Activated CD4-positive, alpha-beta T cell treated with anti-CD3 and anti-CD28 coated beads for 48 hours (primary cell): Measurements from ENCODE around the gene C19orf38.
A peak's percentile ranks its signal among the peaks of the same experiment; 100 is the strongest.

Experiments
- DNase-seq: peaks from one replicate; pipeline ENCODE4 v3.0.0-alpha.2; 2020

The C19orf38 gene, protein sequence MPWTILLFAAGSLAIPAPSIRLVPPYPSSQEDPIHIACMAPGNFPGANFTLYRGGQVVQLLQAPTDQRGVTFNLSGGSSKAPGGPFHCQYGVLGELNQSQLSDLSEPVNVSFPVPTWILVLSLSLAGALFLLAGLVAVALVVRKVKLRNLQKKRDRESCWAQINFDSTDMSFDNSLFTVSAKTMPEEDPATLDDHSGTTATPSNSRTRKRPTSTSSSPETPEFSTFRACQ

DNA sequence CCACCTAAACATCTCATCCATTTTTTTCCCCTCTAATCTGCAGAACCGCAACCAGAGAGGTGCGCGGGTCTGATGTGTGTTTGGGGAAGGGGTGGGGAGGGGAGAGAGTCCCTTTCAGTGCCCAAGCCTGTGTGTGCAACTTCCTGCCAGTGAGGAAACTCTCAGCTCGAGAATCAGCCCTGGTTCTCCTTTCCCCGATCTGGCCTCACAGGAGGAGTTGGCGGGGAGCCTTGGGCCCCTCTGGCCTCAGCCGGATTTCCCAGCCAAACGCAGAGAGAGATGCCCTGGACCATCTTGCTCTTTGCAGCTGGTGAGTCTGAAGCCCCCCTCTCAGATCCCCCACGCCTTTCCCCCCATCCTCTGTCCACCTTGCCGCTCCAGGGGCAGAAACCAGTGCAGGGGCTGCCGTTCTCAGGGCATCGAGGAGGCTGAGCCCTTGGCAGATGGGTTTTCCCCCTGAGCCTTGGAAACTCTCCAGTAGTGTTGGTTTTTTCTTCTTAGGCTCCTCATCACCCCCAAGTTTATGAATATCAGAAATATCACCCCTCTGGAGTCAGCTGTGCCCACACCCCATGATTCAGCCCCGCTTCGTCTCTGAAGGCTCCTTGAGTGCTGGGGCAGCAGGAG is at the start of gene C19orf38:
Gene C19orf38 (plus strand): TSS at position 186 of the 627 bp plus-strand sequence. CDS start 94 bp downstream, at position 280.
- peak; percentile 27 for DNase-seq

DNA sequence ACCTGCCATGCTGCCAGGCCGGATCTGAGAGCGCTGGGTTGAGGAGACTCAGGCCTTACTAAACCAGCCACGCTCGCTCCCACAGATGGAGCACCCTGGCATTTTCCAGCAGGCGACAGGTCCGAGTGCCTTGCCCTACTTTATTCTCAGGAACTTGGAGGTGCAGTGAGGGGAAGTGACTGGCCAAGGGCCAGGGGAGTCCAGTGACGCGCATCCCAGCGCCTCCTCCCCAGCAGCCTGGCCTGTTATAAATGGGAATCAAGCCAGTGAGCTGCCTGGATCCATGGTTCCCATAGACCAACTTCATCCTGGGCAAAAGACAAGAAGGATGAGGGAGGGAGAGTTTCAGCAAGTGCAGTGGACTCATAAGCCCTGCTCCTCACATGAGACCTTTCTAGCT is 47.7 kb upstream of the C19orf38 start:
- no peak for DNase-seq

DNA sequence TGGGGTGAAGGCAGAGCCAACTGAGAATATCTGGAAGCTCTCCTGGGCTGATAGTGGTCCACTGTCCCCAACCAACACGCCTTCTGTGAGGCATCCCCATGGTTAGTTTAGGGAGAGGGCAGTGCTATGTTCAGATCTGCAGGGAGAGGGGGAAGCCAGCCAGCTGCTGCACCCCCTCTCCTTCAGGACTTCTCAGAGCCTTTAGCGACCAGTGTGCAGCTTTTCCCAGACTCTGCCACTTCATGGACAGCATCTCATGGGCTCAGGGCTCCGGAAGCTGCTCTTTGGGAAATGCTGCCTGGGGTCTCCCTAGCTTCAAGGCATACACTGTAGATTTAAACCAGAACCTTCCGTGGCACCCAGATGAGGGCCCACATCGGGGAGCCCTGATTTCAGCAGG is 45.7 kb upstream of the C19orf38 start:
- no peak for DNase-seq

DNA sequence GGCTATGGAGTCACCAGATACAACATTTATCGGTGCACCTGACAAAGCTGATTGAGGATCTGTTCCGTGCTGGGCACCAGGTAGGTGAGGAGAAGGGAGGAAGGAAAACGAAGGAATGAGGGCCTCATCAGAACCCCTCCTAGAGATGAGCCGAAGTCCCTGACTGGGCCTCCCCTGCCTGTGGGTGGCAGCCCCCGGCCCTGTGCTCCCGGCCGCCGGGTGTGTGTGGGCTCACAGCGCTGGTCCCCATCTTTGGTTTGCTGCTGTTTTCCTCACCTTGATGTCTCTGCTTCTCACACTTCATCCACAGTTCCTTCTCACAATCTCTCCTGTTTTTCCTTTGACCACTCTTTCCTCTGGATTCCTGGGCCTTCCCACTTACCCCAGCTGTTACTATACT is 45.0 kb upstream of the C19orf38 start:
- DNase-seq = no peak

DNA sequence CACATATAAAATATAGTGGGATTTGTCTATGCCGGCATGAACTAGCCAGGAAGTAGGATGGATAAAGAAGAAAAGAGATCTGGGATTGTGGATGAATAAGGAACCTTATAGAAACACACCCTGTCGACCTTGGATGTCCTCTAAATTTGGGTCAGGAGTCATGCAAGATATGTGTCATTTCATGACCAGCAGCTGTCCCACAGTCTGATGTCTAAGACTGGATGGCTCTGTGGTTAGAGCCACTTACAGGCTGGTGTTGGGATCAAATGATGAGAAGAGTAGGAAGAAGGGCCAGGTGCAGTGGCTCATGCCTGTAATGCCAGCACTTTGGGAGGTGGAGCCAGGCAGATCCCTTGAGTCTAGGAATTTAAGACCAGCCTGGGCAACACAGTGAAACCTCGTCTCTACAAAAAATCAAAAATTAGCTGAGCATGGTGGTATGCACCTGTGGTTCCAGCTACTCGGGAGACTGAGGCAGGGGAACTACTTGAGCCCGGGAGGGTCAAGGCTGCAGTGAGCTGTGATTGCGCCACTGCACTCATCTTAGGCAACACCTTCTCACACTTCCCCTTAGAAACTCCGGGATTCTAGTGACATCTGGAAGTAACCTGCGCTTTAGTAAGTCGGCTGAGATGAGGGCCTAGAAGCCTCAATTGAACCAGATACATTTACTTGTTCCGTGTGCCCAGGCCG is 43.0 kb upstream of the C19orf38 start:
- no peak for DNase-seq

DNA sequence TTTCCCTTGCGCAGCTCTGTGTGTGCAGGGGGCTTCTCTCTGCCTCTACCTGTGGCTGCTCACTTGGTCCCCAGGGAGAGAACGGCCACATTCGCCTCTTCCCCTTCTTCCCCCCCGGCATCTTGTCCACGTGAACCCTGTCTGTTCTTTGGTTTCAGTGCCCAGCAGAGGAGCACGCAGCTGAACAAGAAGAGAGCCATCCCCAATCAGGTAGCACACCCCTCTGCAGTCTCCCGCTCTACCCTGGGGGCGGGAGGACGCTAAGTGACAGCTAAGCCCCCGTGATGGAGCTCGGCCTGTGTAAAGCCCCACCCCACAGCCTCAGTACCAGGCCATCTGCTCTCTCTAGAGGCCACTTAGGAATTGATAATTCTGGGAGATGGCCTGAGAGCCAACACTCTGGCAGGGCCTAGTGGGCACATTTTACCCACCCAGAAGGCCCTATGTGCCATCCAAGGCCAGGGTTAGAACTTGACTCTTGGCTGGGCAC is 42.4 kb upstream of the C19orf38 start:
- no peak for DNase-seq

DNA sequence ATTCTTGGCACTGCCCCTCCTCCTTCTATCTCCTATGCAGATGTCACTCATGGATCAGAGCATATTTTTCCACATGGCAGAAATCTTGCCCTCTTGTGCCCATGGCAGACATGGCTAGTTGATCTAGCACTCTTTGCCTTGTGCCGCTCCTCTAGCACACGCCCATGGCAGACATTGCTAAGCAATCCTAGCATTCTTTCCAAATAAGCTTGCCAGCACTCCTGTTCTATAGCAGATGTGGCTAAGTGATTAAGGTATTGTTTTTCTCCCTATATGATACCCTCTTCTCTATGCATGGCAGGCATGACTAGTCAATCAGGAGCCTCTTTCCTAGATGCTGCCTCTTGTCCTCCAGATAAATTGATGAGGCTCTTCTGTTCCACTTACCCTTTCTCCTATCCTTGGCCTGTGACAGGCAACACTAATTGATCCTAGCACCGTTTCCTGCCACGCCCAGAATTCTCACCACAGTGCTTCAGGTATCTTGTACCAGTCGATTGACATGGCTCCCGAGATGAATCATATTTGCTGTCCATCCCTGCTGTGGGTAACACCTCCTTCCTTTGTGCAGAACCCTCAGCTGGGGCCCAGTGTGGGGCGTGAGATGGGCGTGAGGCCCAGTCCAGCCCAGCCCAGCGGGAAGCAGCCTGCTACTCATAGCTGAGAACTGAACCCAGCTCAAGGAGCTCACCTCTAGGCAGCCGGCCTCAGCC is 39.1 kb upstream of the C19orf38 start:
- peak; percentile 55 for DNase-seq

DNA sequence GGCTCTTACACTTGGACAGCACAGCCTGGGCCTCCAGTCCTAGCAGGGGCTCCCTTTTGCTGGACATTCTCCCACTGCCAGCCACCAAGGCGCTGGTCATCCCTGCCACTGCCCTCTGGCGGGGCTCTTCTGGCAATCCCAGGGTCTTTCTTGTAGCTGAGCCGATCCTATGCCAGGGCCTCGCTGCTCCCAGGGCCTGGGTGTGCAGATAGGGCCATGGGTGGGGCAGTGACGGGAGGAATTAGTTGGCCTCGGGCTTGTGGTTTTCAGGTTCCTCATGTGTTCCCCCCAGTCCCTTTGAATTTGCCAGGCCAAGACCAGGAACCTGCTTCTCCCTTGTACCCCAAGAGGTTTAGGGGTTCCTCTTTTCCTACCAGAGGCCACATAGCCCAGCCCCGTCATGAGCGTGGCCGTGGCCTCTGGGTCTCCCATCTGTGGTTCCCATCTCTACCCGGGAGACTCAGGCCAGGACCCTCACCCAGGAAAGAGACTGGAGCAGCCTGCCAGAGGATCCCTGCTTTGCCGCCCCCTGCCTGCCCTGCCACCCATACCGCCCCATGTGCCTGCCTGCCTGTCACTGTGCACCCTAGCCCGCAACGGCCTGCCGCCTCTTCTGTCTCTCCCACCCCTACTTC is 38.4 kb upstream of the C19orf38 start:
- no peak for DNase-seq

DNA sequence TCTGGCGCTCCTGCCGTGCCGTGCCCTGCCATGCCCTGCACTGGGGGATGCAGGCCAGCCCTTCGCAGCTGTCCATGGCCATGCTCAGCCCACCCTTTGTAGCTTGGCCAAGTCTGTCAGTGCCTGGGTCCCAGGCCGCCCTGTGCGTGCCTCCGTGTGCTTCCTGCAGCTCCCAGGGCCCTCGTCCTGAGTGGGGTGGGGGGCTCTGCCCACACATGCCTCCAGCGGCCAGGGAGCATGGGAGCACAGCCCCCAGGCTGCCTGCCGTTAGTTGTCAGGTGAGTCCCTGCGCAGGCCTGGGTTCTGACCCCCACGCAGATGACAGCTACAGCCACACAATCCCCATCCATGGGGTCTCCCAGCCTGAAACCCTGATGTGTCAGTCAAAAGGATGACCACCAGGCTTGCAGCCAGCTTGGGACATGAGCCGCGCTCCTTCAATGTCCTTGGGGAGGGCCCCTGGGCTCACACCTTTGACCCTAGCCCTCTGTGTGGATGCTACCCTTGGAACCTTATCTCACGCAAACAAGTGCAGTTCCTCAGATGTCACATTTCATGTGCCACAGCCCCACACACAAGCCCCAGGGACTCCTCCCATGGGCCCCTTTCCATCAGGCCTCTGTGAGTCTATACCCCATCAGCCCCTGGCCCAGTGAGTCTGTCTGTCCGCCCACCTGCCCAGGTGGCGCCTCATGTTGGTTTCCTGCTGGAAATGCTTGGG is 36.7 kb upstream of the C19orf38 start:
- no peak for DNase-seq

DNA sequence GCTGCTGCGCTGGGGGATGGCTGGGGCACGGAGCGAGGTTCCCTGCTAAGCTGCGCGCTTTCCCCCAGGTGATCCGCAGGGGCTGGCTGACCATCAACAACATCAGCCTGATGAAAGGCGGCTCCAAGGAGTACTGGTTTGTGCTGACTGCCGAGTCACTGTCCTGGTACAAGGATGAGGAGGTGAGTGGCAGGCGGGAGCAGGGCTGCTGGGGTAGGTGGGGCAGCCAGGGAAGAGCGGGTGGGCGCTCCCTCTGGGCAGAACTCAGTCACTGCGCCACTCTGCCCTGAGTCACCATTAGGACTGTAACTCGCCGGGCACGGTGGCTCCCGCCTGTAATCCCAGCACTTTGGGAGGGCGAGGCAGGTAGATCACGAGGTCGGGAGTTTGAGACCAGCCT is 36.0 kb upstream of the C19orf38 start:
- DNase-seq = no peak

DNA sequence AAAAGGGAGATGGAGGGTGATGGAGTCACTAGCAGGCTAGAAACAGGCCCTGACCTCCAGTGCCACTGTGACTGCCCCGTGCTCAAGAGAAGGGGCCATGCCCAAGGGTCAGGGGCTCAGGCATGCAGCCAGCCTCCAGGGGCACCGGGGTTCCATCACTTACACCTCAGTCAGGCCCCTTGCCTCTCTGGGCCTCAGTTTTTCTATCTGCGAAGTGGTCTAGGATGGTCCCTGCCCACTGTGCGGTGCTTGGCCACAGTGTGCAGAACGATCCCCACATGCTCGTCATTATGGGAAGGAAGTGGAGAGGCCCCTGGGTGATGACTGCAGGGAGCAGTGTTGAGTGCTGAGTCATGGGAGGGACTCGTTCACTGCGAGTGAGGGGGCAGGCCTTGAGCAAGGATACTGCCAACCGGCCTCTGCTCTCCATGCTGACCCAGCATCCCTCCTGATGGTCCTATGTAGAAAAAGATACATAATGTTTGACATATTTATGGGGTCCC is 35.3 kb upstream of the C19orf38 start:
- DNase-seq = peak; percentile 58

DNA sequence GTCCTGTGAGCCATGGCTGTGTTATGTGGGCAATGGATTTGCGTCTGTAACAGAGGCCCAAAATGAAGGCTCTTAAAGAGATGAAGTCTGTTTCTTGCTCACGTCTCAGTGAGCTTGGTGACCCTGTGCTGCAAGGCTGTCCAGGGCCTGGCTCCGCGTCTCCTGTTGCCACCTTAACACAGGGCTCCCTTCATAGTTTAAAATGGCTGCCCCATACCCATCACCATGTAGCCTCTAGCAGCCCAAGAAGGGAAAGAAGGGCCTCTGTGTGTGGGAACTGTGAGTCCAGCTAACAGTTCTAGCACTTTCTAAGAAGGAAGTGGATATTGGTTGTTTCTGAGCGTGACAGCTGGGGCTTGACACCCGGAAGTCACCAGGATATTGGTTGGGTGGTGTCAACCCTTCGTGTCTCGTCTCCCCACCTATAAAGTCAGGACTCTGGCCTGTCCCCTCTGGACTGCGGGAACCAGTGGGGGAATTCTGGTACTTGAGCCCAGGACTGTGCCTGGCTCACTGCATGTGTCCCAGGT is 33.1 kb upstream of the C19orf38 start:
- no peak for DNase-seq

DNA sequence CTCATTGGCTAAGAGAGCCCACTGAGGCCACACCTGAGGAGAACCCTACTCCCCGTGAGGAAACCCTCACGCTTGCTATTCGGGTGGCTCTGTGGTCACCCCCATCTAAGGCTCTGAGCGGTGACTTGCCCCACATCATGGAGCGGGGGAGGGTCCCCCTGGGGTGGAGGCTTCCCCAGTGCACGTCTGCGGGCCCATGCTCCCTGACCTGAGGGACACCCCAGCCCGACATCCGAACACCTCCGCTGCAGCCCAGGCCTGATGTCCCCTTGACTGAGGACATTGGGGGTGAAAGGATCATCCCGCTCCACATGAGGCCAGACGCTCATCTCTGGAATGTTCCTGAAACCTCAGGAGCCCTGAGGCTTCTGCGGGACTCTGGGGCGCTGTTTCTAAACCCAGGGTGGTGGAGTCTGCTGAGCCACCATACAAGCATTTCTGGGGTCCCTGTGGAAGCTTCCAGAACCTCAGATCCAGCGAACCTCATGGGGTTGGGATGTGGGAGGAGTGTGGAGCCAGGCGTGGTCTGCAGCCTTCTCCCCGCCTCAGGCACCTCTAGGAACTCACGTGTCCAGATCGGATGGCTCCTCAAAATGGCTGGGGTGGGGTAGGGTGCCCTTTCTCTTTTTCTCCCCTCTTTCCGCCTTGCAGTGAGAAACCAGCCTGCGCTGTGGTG is 32.1 kb upstream of the C19orf38 start:
- no peak for DNase-seq

DNA sequence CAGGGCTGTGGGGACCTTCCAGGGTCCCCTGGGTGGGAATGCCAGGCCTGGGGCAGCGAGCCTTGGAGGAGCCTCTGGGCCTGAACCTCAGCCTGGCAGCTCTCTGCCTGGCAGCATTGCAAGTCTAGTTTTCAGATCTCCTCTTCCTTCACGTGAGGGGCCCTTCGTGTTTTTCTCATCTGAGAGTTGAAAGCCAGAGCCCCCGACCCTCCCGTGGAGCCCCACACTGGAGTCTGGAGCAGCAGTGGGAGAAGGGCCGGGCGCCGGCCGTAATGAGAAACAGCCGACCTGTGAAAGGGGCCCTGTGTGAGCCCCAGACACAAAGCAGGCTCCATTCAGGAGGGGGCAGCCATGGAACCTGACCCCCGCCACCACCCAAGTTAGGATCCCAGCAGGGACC is 31.5 kb upstream of the C19orf38 start:
- no peak for DNase-seq

DNA sequence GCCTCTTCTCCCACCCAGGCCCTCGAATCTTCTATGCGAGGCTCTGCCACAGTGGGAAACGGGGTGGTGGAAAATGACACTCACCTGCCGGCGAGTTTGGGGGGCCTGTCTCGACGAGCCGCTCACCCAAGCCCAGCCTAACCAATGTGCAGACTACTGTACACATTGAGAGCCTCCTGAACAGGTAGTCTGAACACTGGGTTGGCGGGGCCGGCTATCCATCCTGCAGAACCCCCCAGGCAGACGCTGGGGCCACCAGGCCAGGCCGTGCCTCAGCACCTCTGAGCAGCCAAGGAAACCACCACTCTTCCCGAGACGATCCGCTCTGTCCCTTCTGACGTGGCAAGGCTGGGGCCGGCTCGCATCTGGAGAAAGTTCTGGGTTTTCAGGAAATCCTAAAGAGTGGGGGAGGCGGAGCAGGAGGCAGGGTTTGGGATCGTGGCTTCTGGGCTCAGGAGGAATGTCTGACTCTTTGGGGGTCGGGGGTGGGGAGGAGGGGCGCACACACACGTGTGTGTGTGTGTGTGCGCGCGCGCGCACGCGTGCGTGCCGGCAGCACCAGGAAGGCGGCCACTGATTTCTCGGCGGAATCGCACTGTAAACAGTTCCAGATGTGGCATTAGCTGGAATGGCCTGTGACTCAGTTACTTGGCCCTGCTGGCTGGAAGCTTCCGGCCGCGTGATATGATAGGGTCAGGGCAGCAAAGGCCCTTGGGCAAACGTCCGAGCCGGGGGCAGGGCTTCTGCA is 30.8 kb upstream of the C19orf38 start:
- DNase-seq = no peak

DNA sequence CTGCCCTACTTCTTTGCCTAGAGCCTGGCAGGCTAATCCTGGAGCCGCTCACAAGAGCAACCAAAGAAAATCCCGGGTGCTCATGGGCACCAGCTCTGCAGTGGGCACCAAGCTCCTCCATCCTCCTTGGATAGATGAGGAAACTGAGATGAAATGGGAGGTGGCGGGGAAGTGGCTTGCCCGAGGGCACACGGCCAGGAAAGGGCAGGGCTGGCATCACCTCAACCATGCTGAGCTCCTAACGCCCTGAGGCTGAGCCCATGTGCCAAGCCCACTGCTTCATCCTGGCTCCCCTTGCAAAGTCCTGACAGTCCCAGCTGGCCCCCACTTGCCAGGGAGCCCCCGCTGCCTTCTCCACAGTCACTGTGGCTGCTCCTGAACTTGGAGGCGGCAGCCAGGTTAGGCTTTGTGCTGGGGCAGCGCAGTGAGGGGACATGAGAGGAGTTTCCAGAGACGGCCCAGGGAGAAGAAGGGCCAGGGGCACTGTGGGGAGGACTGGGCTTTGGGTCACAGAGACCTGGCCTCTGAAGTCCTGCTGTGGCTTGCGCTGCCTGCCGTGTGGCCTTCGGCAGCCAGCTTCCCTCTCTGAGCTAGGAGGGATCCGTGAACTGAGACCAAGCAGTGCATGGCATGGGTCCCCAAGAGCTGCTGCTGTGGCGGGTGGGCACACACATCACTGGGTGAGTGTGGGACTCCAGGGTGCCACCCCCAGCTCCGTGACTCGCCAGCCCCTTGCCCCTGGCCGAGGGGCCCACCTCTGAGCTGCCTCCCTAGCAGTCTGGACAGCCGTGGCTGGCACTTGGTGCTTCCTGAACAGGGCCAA is 29.7 kb upstream of the C19orf38 start:
- no peak for DNase-seq

DNA sequence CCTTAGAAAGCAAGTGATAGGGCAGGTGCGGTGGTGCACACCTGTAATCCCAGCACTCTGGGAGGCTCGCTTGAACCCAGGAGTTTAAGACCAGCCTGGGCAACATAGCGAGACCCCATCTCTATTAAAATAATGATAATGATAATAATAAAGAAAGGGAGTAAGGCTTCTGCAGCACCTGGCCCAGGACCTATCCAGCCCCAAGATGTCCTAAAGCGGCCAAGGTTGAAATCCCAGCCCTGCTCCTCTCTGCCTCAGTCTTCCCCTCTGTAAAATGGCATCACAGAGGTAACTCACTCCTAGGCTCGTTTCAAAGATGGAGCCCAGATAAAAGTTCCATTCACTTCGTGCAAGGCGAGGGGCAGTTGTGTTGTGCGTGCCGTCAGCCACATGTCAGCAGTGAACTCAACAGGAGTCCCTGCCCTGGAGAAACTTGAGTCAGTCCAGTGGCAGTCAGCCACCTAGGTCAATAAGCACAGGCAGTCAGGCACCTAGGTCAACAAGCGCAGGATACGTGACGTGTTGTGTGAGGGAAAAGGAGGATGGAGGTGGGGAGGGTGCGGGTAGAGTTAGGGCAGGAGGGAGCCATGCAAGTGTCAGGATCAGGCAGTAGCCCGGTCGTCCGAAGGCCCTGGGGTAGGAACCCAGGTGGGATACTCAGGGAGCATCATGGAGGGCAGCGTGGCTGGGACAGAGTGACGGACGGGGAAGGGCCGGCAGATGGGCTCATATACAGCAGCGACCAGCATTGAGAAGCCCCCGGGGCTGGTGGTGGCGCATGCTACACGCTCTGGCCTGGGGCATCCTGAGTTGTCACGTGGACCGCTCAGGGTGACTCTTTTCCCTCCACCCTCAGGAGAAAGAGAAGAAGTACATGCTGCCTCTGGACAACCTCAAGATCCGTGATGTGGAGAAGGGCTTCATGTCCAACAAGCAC is 28.8 kb upstream of the C19orf38 start:
- no peak for DNase-seq

DNA sequence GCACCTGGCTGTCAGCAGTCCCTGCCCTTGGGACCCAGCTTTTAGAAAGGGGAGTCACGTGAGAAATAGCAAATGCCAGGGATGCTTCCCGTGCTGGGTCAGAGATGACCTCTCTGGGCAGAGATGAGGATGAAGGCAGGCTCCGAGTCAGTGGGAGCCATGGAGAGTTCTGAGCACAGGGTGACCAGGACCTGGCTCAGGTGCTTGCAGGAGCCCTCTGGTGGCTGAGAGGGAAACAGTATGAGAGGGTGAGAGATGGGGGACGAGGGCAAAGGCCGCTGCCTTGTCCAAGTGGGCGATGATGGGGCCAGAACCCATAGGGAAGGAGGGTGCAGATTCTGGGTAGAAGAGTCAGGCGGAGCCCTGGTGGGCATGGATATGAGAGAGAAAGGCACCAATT is 28.0 kb upstream of the C19orf38 start:
- no peak for DNase-seq
